PC-3 (cell line): ENCODE results near the gene VSIR. TPM values are rescaled to one million over a fixed set of nuclear protein-coding genes. Genes with fewer than 3 reads are reported as not detected.

ENCODE experiments used
- ATAC-seq: fragments of 200-7000 bp; cut with Tn5 transposase; 2 replicates; pipeline ENCODE4 v1.9.1; 2020; ENCODE audit warnings: mild to moderate bottlenecking, moderate library complexity
- BruUV-seq: library from RNA; stranded (reverse); fragments of 400-500 nt; replicated peaks from 2 replicates; lab custom pipeline; 2021; lab: Mats Ljungman, UMichigan
- CTCF ChIA-PET: fragments of 300-600 bp; sonication (Branson Sonifier 250); formaldehyde crosslinking; loops from one replicate; lab custom pipeline; 2022; ENCODE audit warnings: antibody characterized with exemption; lab: Charles Lee
- POLR2A ChIA-PET: fragments of 300-600 bp; sonication (Branson Sonifier 250); formaldehyde crosslinking; loops from one replicate; lab custom pipeline; 2022; ENCODE audit warnings: antibody characterized with exemption; ENCODE audit not compliant: unreplicated experiment; lab: Charles Lee
- DNase-seq: peaks from one replicate; pipeline ENCODE4 v3.0.0-alpha.2; 2015
- H2AFZ ChIP-seq: fragments of 300-600 bp; sonication (generic); 2 replicates; pipeline ENCODE4 v1.6.0; 2016; ENCODE audit warnings: antibody characterized with exemption, low read length
- H3F3A ChIP-seq: fragments of 300-600 bp; sonication (generic); one replicate; pipeline ENCODE4 v1.6.0; 2017; ENCODE audit warnings: antibody characterized with exemption, low read length, control low read depth, mild to moderate bottlenecking; ENCODE audit not compliant: unreplicated experiment
- H3K27ac ChIP-seq: fragments of 300-600 bp; sonication (generic); 2 replicates; pipeline ENCODE4 v1.5.1; 2016; ENCODE audit warnings: mild to moderate bottlenecking, low read length
- H3K27me3 ChIP-seq: fragments of 300-600 bp; sonication (generic); 2 replicates; pipeline ENCODE4 v1.6.1; 2016; ENCODE audit warnings: low read length, mixed read lengths
- H3K36me3 ChIP-seq: fragments of 300-600 bp; sonication (generic); 2 replicates; pipeline ENCODE4 v1.6.1; 2016; ENCODE audit warnings: low read depth, mixed run types, low read length, mixed read lengths
- H3K4me1 ChIP-seq: fragments of 300-600 bp; sonication (generic); 2 replicates; pipeline ENCODE4 v1.5.1; 2016; ENCODE audit warnings: low read length; ENCODE audit not compliant: insufficient read depth
- H3K4me2 ChIP-seq: fragments of 300-600 bp; sonication (generic); 2 replicates; pipeline ENCODE4 v1.6.0; 2016; ENCODE audit warnings: low read length
- H3K4me3 ChIP-seq: fragments of 300-600 bp; sonication (generic); 2 replicates; pipeline ENCODE4 v1.5.1; 2016; ENCODE audit warnings: mild to moderate bottlenecking, low read length, mixed read lengths
- H3K79me2 ChIP-seq: fragments of 300-600 bp; sonication (generic); 2 replicates; pipeline ENCODE4 v1.6.1; 2017; ENCODE audit warnings: low read length, mixed read lengths
- H3K9ac ChIP-seq: fragments of 300-600 bp; sonication (generic); 2 replicates; pipeline ENCODE4 v1.6.0; 2016; ENCODE audit warnings: mild to moderate bottlenecking, low read length
- H3K9me2 ChIP-seq: fragments of 300-600 bp; sonication (generic); replicated peaks from 2 replicates; pipeline ENCODE4 v1.6.1; 2016; ENCODE audit warnings: mixed run types, low read length, mixed read lengths
- H3K9me3 ChIP-seq: fragments of 300-600 bp; sonication (generic); 2 replicates; pipeline ENCODE4 v1.6.1; 2016; ENCODE audit warnings: low read length, mixed read lengths
- H4K20me1 ChIP-seq: fragments of 300-600 bp; sonication (generic); 2 replicates; pipeline ENCODE4 v1.6.1; 2016; ENCODE audit warnings: low read length, mixed read lengths
- CTCF ChIP-seq: fragments of 300-600 bp; sonication (generic); conservative IDR thresholded peaks from 2 replicates; pipeline ENCODE4 v1.5.1; 2017; ENCODE audit warnings: antibody characterized with exemption, low read depth, mild to moderate bottlenecking, low read length
- EZH2 ChIP-seq: fragments of 300-600 bp; sonication (generic); IDR thresholded peaks from one replicate; pipeline ENCODE4 v1.6.1; 2017; ENCODE audit warnings: antibody characterized with exemption, mild to moderate bottlenecking, low read length; ENCODE audit not compliant: unreplicated experiment
- EZH2phosphoT487 ChIP-seq: fragments of 300-600 bp; sonication (generic); IDR thresholded peaks from 2 replicates; pipeline ENCODE4 v1.6.1; 2018; ENCODE audit warnings: mild to moderate bottlenecking, antibody characterized with exemption, low read length, borderline replicate concordance
- intact Hi-C: fragments of 100-400 bp; cut with micrococcal nuclease; formaldehyde crosslinking; loops from 2 replicates; pipeline ENCODE4 v1.9.0; 2023
- total RNA-seq: library from RNA; depleted of rRNA; stranded (reverse); fragments of >200 nt; gene quantifications from 2 replicates; pipeline ENCODE4 v1.2.3, GENCODE V29; 2014

VSIR gene
- total RNA-seq, 1 experiment from 2014 or later: 14.1 TPM

- no peak for DNase-seq
- BruUV-seq: no TSS peak
- H2AFZ ChIP-seq: no peak overlapping the region
Observed at GRCh38 chr10:71757399-71757922, 15.9 kb downstream of the VSIR start.

GRCh38 chr10:71756311-71757191, 16.8 kb downstream of the VSIR start:
- ATAC-seq: no peak
- H3K9ac ChIP-seq: no peak overlapping the region
- H3K36me3 ChIP-seq: no peaks in the 10 kb centered on the region
- POLR2A ChIA-PET: no interaction called here
- H3K4me3 ChIP-seq: no peak overlapping the region
- TF ChIP-seq EZH2phosphoT487 (no peak), EZH2 (no peak), CTCF (no peak)
- no peaks in the 10 kb centered on the region for H3K9me3 ChIP-seq
- BruUV-seq: no TSS peak
- H3K27me3 ChIP-seq: no peaks in the 10 kb centered on the region
- H4K20me1 ChIP-seq: no peaks in the 10 kb centered on the region
- no peak for DNase-seq
- no peak overlapping the region for H2AFZ ChIP-seq
- no peaks in the 10 kb centered on the region; the same call in 1 of the 2 replicates for H3K4me1 ChIP-seq
- no peak overlapping the region for H3K4me2 ChIP-seq
- CTCF ChIA-PET: no interaction called here
- intact Hi-C loops: no loop called here
- no peak overlapping the region for H3K27ac ChIP-seq
- no peaks in the 10 kb centered on the region for H3K9me2 ChIP-seq
- H3F3A ChIP-seq: no peaks in the 10 kb centered on the region
- H3K79me2 ChIP-seq: no peaks in the 10 kb centered on the region

More at GRCh38 chr10:71757399-71757922, 15.9 kb downstream of the VSIR start:
- H3K9me2 ChIP-seq: no peaks in the 10 kb centered on the region
- H3K27me3 ChIP-seq: no peaks in the 10 kb centered on the region
- no peaks in the 10 kb centered on the region for H4K20me1 ChIP-seq
- no peak overlapping the region for H3K27ac ChIP-seq
- no peaks in the 10 kb centered on the region; the same call in 1 of the 2 replicates for H3K4me1 ChIP-seq
- ChIA-PET POLR2A (no interaction called here), CTCF (no interaction called here)
- no peaks in the 10 kb centered on the region for H3K9me3 ChIP-seq
- no peaks in the 10 kb centered on the region for H3K79me2 ChIP-seq
- no peak for TF ChIP-seq CTCF
- TF ChIP-seq EZH2phosphoT487: no peak
- H3F3A ChIP-seq: no peaks in the 10 kb centered on the region
- no peak for ATAC-seq
- intact Hi-C loops: no loop called here
- no peak overlapping the region for H3K4me3 ChIP-seq
- H3K9ac ChIP-seq: no peak overlapping the region
- H3K4me2 ChIP-seq: no peak overlapping the region
- H3K36me3 ChIP-seq: no peaks in the 10 kb centered on the region
